ENCODE measurements around the gene ABCC11.

DNA sequence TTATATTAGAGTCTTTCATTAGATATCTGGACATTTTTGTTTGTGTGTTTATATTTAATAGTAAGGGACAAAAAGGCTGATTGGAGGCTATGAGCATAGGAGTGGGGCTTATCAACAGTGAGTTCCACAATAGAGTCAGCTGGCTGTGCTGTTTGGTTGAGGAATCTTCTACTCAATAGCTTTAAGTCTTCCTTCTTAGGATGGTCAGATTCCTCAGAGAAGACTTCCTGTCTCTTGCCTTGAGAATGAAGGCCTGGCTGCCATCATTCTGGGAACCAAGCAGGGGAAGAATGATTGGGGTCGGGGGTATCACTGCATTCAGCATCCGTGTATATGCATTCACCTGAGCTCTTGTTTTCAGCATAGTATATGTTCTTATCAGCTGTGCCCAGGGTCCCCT lies 31.9 kb upstream of the ABCC11 start:
- TF ChIP-seq, protein P1, sequence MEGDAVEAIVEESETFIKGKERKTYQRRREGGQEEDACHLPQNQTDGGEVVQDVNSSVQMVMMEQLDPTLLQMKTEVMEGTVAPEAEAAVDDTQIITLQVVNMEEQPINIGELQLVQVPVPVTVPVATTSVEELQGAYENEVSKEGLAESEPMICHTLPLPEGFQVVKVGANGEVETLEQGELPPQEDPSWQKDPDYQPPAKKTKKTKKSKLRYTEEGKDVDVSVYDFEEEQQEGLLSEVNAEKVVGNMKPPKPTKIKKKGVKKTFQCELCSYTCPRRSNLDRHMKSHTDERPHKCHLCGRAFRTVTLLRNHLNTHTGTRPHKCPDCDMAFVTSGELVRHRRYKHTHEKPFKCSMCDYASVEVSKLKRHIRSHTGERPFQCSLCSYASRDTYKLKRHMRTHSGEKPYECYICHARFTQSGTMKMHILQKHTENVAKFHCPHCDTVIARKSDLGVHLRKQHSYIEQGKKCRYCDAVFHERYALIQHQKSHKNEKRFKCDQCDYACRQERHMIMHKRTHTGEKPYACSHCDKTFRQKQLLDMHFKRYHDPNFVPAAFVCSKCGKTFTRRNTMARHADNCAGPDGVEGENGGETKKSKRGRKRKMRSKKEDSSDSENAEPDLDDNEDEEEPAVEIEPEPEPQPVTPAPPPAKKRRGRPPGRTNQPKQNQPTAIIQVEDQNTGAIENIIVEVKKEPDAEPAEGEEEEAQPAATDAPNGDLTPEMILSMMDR (IDR thresholded peaks at IDR 0.05) = no peak
- no peak for TF ChIP-seq EZH2 (IDR thresholded peaks at IDR 0.05; ENCODE audit: borderline replicate concordance, insufficient read depth, low read depth, low read length, poor library complexity, severe bottlenecking)
